GM19043 (cell line): ENCODE measurements around the gene TMEM156.

ENCODE experiments used
- ATAC-seq: cut with Tn5 transposase; IDR thresholded peaks from one replicate; pipeline ENCODE4 v1.9.1; 2021; ENCODE audit warnings: low read depth; ENCODE audit not compliant: unreplicated experiment

TMEM156 gene

GRCh38 chr4:38930204-38930603 is 102.0 kb downstream of the TMEM156 start:
- no peak for ATAC-seq

DNA sequence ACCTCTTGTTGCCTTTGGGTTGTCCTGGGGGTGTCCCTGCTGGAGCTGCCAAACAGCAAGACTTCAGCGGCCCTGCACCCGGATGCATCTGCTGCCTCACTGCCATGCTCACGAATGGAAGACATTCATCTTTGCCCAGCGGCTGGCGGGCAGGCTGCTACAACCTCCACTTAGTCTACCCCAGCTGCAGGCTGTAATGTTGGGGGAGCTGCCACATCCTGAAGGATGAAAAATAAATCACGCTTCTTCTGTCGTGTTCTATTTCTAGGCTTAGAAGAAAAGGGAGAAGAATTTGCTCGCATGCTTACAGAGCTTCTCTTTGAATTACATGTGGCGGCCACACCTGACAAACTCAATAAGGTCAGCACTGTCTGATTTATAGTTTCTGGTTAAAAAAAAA is 103.2 kb downstream of the TMEM156 start:
- ATAC-seq, result no peak

DNA sequence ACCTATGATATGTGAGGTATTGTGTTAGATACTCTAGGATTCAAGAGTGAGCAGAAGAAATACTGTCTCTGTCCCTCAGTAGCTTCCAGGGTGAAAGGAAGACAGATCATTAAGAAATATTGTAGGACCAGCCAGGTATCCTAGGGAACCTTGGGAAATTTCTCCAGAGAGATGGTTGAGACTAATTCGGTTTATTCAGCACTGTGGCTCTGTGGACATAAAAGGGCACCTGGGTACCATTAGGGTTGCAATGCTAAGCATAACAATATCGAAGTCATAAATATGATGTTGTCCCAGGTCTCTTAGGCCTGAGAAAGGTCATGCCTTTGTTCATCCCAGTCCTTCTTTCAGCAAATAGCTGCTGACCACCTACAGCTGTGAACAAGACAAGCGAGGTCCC is 103.6 kb downstream of the TMEM156 start:
- no peak for ATAC-seq

GRCh38 chr4:38926896-38927295 is 105.3 kb downstream of the TMEM156 start:
- no peak for ATAC-seq

GRCh38 chr4:38925492-38926413 is 106.5 kb downstream of the TMEM156 start:
- no peak for ATAC-seq

DNA sequence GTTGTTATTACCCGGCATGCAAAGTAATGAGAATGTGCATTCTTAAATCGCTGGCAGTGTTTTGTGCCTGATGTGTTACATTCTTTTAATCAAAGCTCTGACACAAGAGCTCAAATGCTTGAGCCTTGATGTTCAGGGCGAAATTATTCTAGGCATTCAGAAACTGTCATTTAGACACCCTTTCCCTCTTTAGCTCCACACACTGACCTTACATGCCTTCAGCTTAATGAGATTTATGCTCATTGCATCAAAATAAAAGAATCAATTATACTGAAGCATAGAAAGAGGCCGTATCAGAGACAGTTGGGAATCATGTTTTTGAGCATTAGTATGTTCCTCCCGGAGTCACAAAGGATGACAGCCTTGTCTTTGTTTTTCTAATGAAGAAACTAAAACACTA is 107.9 kb downstream of the TMEM156 start:
- no peak for ATAC-seq

- ATAC-seq, result no peak
These were observed 108.5 kb downstream of the TMEM156 start for GRCh38 chr4:38923746-38924145.

GRCh38 chr4:38921151-38921550 is 111.1 kb downstream of the TMEM156 start:
- no peak for ATAC-seq

DNA sequence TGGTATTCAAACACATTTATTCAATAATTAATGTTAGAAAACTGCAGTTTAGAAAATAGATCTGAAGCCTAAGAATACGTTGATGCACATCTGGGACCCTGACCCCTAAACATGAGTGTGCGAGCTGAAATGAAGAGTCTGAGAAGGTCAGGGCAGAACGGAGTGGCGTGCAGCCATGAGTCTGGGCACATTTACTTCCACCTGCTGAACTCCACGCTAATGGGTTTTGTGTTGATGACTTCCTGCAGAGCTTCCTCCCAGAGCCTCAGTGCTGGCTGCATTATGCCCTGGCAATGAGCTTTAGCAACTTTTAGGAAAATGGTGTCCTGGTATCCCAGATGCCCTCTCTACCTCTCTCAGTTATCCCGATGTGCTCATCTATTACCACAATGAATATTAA is 111.5 kb downstream of the TMEM156 start:
- no peak for ATAC-seq

- no peak for ATAC-seq
These were observed 112.0 kb downstream of the TMEM156 start for GRCh38 chr4:38920186-38920585.

- ATAC-seq, result no peak
These were observed 112.7 kb downstream of the TMEM156 start for GRCh38 chr4:38919494-38919893.

GRCh38 chr4:38917481-38918025 is 114.7 kb downstream of the TMEM156 start:
- no peak for ATAC-seq
